Cardiac septum (tissue), 1 donor: ENCODE data around the gene HOXC4. TPM values are rescaled to one million over a fixed set of nuclear protein-coding genes. Genes with fewer than 3 reads are reported as not detected.

Experiments used
- microRNA-seq: library from miRNA; unstranded; fragments of <30 nt; microRNA quantifications from one replicate; pipeline ENCODE4 v1.2.0, GENCODE V29; 2020
- total RNA-seq: library from RNA; stranded (reverse); fragmentation: NEBNext Ultra II Directional; extraction: Animal tissue kit (Norgen Biotek cat#: 25700); gene quantifications from one replicate; pipeline ENCODE4 v1.2.1, GENCODE V29; 2021
- donor health status: DM: no; HTN: no; CAD: no.

HOXC4 gene
- total RNA-seq, 1 donor from 2014 or later = not detected

Small RNA genes lying within 50 kb of the gene (microRNA-seq; reads per million reads assigned to microRNA genes)
- 3.1 reads per million for gene MIR615

Other genes starting within 250 kb of the HOXC4 start
- not detected for gene HOXC13, start 115.0 kb upstream of the HOXC4 start, total RNA-seq
- gene HOXC12, start 98.9 kb upstream of the HOXC4 start, total RNA-seq = not detected
- gene HOXC11, start 80.7 kb upstream of the HOXC4 start, total RNA-seq = not detected
- gene HOTAIR, start 78.9 kb upstream of the HOXC4 start, total RNA-seq = not detected
- not detected for gene HOXC10, start 68.7 kb upstream of the HOXC4 start, total RNA-seq
- gene HOXC9, start 53.7 kb upstream of the HOXC4 start, total RNA-seq = not detected
- not detected for gene HOXC8, start 44.9 kb upstream of the HOXC4 start, total RNA-seq
- 0.43 TPM for gene HOXC6, start 25.4 kb upstream of the HOXC4 start, total RNA-seq
- gene HOXC5, start 20.8 kb upstream of the HOXC4 start, total RNA-seq = not detected
- 15.3 TPM for gene SMUG1, start 135.2 kb downstream of the HOXC4 start, total RNA-seq
- gene CBX5, start 226.3 kb downstream of the HOXC4 start, total RNA-seq = 39.5 TPM
- gene HNRNPA1, start 226.9 kb downstream of the HOXC4 start, total RNA-seq = 439 TPM
- 1.2 TPM for gene NFE2, start 247.2 kb downstream of the HOXC4 start, total RNA-seq